Measurements from ENCODE around the gene MINAR1.

GRCh38 chr15:79412429-79412828 is 19.7 kb upstream of the MINAR1 start:
- no peak for TF ChIP-seq CTCF (IDR thresholded peaks at IDR 0.05 in 4 of 5, conservative IDR thresholded peaks at IDR 0.05 in 1 of 5)
- no peak for TF ChIP-seq POLR2A (IDR thresholded peaks at IDR 0.05)
